Stimulated activated naive CD4-positive, alpha-beta T cell treated with Interleukin-2 at 50 U/mL for 16 hours (primary cell): ENCODE data around the gene TINAG.

ENCODE experiments used
- DNase-seq: peaks from one replicate; lab custom pipeline; 2025; lab: John Stamatoyannopoulos, UW

The TINAG gene, protein sequence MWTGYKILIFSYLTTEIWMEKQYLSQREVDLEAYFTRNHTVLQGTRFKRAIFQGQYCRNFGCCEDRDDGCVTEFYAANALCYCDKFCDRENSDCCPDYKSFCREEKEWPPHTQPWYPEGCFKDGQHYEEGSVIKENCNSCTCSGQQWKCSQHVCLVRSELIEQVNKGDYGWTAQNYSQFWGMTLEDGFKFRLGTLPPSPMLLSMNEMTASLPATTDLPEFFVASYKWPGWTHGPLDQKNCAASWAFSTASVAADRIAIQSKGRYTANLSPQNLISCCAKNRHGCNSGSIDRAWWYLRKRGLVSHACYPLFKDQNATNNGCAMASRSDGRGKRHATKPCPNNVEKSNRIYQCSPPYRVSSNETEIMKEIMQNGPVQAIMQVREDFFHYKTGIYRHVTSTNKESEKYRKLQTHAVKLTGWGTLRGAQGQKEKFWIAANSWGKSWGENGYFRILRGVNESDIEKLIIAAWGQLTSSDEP

DNA sequence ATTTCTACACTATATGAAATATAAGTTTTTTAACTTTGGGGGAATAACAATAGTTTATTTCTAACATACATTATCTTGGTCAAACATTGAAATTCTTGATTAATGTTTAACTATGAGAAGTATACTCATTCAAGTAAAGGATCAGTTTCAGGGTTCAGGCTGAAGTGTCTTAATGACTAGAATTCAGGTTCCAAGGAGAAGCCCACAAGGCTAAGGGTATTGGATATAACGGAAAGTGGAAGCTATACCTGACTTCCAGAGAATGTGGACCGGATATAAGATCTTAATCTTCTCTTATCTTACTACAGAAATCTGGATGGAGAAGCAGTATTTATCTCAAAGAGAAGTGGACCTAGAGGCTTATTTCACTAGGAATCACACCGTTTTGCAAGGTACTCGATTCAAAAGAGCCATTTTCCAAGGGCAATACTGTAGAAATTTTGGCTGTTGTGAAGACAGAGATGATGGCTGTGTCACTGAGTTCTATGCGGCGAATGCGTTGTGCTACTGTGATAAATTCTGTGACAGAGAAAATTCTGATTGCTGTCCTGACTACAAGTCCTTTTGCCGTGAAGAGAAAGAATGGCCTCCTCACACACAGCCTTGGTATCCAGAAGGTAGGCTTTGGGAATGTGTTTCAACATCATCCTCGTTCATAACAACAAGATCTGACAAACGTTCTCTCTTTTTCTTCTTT is at the start of gene TINAG:
Gene TINAG (plus strand): TSS at position 153 of the 697 bp plus-strand sequence. CDS start 110 bp downstream, at position 263.
- no peak for DNase-seq

DNA sequence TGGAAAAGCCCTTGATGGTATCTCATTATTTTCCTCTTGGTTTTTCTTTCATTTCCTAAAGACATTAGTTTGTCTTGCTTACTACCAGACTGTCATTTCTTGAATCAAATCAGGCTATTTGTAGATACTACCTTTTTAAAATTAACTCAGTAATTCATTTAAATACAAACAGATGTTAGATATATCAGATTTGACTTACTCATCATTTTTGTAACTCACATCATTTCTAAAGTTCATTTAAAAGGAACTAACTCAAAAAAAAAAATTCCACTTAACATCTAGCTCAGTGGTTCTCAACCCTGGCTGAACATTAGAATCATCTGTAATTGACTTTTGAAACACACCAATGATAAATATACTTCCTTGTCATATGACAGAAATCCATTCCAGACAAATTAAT is 48.2 kb upstream of the TINAG start:
- no peak for DNase-seq

DNA sequence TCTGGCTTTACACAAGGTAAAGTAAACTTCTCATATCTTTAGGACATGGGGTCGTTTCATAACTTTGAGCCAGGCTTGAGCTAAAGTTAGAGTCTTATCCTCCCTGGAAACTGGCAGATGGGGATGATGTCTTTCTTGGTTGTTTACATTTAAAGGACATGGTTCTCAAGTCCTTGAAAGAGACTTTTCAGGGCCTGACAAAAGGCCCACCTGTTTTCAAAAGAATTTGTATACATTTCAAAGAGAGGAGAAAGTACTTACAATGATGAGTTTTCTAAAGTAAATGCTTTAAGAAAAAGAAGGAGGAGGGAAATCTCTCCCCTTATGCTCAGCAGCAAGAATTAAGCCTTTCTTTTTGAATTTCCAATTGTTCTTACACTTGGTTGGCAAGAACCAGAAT is 45.7 kb upstream of the TINAG start:
- DNase-seq, result no peak

DNA sequence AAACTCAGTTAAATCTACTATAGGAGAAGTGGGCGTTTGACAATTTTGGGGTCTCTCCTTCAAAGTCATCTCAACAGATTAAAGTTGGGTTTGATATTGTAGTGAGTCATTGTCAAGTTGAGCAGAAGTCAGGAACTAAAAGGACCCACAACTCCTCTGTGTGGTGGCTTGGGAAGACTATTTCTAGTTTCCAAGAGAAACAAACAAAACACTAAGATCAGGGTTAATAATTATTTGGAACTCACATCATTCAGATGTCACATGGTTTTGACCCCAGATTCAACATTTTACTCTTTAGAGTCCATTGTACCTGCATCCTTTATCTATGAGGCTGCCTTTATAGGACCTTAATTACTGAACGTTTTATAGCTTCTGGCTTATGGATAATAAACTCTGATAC is 45.3 kb upstream of the TINAG start:
- no peak for DNase-seq

DNA sequence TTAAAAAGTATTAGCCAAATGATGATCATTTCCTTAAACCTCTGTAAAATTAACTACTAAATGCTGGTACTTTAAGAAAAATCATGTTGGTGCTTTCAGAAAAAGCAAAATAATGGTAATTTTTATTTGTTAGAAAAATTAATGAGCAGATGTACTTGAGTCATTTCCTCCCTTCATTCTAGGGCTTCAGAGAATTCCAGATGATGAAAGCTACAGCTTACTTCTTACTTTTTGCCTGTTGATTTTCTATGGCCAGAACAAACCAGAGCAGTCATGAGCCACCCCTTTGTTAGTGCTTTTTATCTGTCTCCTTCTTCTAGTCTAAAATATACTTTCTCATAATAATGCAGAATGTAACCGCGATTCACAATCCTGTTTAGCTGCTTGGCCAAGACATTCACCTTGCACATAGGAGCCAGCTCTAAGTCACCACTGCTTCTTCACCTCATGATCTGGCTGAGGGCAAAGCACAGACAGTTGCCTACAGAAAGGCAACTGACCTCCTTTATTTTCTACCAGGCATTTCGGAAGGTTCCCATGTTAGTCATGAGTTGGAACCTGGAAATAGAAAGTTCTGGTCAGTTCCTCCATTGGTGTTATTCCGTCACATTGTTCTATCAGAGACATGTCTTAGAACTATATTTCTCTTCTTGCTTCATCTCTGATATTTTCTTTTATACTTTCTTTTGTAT is 43.5 kb upstream of the TINAG start:
- no peak for DNase-seq

DNA sequence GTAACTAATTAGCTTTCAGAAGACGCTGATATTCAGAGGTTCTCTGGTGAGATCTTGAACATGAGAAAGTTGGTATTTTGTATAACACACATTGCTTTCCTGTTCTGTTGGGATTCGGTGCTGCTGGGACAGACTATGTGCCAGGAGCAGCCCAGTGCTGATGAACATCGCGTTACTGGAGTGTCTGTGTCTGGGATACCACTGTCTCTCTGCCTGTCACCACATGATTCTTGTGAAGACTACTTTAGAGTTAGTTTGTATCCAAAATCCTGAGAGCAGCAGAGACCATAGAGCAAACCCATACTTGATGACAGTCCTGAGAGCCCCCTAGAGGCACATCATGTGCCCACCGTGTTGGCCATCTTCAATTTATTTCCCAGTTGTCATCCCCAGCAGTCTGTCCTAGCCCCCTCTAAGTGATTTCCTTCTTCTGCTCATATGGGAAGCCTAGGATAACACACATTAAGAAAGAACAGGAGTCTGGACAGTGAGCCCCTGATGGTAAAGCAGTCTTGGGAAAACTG is 41.8 kb upstream of the TINAG start:
- DNase-seq, result no peak

DNA sequence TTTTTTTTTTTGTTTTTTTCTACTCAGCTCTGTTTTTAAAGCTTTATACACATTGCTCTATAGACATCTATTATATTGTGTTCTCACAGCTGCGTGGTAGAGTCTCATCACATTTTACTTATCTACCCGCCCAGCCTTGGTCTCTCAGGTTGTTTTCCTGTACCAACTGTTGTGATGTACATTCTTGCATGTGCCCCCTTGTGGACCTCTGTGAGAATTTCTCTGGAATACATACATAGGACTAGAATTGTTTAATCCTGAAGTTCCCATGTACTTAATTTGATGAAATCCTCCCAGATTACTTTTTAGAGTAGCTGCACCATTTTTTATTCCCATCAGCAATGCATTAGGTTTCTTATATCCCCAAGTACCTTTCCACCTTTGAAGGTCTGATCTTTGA is 40.4 kb upstream of the TINAG start:
- DNase-seq, result no peak

DNA sequence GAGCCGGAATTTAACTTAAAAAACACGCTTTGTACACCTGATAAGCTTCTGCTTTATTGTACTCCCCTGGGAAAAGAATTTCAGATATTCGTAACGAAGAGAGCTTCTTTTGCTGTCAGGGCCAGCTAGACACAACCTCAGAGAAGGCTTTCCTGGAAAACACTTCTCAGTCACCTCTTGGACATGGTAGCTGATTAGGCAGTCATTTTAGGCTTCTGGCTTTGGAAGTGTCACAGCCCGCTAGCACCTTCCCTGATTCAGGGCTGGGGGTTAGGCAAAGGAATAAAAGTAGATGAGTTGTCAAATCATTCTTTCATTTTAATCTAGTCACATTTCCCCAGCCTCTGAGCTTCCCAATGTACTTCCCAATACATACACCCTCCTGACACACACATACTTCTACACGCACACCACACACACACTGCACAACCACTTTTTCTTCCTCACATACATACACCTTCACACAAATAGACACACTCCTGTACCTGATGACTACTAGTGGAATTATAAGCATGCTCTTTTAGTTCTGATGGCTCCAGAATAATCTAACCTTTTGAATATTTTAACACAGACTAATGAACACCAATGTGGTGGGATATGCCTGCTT is 34.9 kb upstream of the TINAG start:
- no peak for DNase-seq

DNA sequence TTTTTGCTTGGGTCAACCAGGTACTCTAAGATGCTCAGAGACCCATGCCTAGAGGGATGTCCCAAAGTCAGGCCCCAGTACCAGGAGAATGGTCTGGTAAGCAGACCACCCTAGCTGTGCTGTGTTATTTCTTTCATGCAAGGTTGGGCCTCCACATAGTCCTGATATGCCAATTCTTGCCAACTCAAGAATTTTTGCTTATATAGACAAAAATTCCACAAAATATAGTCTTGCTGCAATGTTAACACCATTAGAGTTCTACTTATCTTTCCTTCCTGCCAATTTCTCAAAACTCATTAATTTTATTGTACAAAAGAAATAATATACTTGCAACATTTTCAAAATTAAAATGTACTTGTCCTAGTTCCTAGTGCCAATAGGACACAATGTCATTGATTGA is 33.9 kb upstream of the TINAG start:
- DNase-seq, result no peak

DNA sequence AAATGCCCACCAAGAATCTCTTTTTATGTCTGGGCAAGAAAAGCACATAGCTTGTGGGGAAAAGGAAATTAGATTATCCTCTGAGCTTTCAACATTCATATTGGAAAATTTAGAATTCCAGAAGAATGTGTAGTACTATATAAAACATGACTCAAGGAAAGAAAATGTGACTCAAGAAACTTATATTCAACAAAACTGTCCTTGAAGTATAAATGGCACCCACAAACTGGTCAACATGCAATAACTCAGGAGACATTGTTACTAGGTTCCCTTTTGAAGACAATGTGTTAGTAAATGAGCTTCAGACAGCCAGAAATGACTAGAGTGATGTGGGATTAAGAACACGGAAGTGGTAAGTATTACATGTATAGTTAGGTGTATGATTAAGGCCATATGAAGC is 26.1 kb upstream of the TINAG start:
- DNase-seq, result no peak

DNA sequence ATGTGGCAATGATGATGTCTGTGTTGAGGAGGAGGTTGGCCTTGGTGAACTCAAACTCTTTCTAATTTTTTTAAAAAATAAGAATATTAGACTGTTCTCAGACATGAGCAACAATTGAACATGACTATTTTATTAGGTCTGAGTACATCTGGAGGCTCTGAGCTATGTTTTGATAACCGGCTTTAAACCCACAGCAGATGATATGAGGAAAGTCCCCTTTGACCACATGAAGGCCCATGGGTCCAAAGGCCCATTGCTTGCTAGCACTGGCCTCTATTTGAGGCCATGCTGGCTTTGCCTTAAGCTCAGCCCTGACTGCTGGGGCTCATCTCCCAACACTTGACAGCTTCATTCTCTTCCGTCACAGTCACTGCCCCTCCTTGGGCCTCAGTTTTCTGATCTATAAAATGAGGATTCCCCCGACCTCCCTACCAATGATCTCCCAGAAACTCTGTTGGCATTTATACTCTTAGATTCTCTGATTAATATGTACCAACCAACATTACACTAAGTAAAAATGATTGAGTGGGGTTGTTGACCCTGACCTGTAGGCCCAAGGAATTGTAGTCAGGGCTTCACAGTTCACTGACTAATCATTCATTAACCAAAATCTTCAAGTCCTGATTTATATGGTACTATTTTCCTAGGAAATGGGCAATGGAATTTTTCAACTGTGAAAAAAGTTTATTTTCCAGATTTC is 23.9 kb upstream of the TINAG start:
- no peak for DNase-seq

DNA sequence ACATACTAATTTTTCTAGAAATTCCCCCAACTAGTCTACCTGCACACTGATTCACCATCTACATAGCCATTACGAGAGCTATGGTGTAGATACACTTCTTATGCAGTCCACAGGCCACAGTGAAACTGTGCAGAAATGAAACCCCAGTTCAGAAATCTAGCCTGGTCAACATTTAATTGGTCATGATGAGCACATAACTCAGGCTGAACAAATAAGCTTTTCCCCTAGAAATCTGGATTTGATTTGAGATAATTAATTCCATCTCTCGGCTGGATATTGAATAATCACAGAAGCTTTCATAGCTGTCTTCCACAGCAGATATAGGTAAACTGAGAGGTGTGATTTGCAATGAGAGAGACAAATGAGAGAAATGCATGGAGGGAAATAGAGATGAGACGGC is 22.6 kb upstream of the TINAG start:
- DNase-seq, result no peak

DNA sequence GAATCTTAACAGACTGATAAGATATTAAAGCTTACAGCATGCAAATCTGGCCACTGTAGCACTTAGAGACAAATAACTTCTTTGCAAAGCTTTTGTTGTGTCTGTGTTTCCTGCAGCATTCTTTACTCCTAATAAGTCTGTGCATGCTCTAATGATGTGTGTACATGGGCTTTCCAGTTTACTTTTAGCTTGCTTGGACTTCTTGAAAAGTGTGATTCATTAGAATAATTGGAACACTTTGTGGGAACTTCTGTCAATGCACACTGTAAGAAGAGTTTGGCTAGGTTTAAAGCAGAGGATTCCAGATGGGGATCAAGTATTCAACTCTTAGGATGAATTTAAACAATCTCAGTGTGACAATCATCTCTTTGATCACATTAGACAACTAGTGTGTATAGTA is 22.1 kb upstream of the TINAG start:
- DNase-seq, result no peak

DNA sequence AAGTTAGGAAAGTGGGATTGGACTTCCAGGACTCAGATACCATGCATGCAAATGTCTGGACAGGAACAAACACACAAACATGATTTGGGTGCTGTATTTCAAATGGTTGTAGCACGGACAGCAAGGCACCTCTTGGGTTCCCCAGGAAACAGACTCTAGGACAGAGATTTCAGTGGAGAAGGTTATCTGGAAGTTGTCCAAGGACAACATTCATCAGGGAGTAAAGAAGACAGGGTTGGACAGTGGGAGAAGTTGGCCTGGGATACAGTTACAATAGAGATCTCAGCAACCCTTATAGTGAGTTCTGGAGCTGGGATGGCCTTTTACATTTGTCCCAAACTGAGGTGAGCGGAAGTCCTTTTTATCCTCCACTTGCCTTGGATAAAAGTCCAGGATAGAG is 19.8 kb upstream of the TINAG start:
- no peak for DNase-seq

DNA sequence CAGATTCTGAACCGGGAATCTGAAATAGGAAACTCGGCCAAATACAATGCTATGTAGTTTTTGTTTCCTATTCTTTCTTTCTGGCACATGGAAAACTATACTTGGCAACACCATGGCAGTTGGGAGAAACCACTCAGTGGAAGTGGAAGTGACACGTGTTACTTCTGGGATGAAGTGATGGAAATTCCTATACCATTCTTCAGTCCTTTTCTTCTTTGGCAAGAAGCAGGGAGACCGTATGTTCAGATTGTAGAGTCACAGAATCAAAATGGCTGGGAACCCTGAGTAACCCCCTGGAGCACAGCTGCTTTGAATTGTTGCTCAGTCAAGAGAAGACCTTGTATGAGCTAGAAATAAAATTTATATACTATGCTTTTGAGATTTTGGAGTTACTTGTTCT is 18.8 kb upstream of the TINAG start:
- no peak for DNase-seq

DNA sequence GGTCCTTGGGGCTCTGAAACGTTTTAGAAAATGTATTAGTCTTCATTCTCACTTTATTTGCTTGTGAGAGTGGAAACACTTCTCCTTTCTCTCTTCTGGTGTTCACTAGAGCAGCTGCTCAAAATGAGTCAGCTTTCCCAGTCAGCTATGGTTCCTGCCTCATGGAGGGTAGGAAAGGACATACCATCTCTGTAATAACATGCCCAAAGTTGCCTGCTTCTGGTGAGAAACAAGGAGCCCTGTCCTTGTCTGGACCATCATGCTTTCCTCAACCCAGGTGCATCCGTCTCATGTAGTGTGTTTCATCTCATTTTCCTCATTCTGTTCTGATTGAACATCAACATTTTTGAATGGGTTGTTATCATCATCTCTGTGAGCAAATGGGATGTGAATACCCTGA is 17.1 kb upstream of the TINAG start:
- DNase-seq, result no peak

DNA sequence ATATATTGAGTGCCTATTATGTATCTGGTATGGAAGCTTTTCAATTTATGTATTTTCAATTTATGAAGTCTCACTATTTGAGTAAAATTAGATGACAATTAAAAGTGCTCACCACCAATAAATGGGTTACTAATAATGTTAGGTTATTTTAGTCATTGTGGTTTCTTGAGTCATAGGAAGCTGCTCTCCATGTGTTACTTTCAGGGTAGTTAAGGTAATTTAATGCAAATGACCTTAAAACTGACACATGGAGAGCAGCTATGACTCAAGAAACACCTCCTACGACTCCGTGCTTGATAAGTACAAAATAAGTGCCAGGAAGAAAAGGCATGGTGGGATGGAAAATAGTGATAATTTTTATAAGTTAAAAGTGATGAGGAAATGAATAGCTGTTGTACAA is 16.5 kb upstream of the TINAG start:
- no peak for DNase-seq

DNA sequence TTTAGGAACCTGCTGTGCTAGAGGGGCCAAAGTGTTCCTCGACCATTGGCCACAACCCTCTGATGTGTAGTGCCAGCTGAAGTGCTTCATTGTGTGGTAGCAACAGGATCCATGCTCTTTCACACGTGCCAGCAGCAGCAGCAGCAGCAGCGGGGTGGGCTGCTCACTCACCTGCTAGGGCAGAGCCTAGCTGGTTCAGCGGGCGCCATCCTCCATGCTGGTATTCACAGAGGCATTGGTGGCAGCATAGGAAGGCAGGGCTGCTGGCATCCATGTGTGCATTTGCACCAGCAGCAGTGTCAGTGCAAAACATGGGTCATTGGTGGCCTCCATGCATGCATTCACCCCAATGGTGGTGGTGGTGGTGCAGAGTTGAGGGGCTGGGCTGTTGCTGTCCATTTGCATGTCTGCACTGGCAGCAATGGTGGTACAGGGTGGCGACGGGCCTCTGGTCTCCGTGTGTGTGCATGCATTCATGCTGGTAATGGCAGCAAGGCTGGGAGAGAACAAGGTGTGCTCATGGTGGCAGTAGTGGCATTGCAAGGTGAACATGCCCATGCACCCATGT is 13.2 kb upstream of the TINAG start:
- no peak for DNase-seq

DNA sequence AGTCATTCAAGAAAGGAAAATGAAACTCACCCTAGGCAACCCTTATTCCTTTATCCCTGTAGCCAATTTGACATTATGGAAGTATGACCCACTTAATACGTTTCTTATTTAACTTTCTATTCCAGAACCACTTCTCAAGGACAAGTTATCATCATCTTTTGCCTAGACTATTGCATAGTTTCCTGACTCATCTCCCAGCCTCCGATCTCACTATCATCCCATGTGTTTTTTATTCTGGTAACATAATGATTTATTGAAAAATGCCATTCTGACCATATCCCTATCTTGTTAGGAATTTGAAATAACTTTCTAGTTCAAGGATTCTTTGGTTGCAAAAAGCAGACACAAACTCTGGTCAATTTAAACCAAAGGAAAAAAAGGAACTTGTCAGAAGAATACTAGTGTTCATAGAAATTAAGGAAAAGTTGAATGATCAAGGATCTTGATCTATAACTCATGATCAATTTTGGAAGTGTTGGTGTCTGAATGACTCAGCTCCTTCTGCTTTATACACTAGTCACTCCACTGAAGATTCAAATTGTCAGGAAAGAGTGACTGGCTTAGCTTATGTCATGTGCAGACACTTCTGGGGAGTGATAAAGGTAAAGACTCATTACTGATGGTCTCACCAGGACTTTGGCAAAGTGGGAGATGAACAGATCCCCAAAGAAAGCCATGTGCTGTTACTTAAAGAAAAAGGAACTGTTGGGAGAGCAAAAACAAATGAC is 8.5 kb upstream of the TINAG start:
- no peak for DNase-seq

DNA sequence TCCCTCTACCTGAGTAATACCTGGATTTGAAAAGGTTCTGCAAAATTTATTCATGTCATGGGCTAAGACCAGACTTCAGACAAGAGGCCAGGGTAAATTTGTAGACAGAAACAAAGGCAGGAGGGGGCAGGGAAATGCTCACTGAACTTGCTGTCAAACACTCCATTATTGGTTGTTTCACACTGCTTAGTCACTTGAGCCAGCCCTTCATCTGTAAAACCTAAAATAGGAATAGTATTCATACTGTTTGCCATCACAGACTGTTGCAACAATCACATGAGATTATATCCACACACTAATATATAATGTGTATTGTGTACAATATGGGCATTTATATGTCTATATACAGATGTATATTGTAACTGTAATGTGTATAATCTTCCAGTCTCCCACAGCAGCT is 6.5 kb upstream of the TINAG start:
- no peak for DNase-seq
